LNCAP (cell line): ENCODE results near the gene NIM1K.

ENCODE experiments used
- TF ChIP-seq, protein P1 (sequence below): fragments of 450-650 bp; IDR thresholded peaks from 2 replicates; pipeline ENCODE4 v1.5.1; 2017; ENCODE audit warnings: mild to moderate bottlenecking

NIM1K gene

DNA sequence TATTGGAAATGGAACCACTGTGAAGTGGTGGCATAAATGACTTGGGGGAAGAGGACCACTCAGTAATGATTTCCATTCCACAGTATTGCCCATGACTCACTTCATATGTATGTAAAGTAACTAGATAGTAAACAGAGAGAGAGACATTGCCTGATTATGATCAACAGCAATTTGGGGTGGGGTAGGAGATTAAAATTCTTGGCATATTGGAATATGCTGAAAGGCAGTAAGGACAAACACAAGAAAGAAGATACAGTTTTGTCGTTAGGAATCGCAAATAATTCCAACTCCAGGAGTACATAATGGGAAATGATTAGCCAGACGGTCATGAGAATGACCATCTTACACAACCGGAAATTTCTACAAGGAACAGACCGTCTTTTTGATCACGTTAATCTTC lies 122.7 kb downstream of the NIM1K start:
- TF ChIP-seq, protein P1, sequence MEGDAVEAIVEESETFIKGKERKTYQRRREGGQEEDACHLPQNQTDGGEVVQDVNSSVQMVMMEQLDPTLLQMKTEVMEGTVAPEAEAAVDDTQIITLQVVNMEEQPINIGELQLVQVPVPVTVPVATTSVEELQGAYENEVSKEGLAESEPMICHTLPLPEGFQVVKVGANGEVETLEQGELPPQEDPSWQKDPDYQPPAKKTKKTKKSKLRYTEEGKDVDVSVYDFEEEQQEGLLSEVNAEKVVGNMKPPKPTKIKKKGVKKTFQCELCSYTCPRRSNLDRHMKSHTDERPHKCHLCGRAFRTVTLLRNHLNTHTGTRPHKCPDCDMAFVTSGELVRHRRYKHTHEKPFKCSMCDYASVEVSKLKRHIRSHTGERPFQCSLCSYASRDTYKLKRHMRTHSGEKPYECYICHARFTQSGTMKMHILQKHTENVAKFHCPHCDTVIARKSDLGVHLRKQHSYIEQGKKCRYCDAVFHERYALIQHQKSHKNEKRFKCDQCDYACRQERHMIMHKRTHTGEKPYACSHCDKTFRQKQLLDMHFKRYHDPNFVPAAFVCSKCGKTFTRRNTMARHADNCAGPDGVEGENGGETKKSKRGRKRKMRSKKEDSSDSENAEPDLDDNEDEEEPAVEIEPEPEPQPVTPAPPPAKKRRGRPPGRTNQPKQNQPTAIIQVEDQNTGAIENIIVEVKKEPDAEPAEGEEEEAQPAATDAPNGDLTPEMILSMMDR = no peak

DNA sequence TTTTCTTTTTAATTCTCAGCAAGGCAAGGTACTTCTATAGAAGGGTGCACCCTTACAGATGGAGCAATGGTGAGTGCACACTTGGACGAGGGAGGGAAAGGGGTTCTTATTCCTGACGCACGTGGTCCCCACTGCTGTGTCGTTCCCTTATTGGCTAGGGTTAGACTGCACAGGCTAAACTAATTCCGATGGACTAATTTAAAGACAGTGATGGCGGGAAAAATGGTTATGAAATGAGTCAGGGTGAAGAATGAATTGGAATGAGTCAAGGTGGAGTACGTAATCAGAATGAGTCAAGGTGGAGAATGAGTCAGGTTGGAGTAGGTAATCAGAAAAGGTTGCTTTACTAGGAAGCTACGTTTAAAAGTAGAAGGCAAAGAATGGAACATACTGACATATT lies 123.2 kb downstream of the NIM1K start:
- TF ChIP-seq, protein P1 = no peak

DNA sequence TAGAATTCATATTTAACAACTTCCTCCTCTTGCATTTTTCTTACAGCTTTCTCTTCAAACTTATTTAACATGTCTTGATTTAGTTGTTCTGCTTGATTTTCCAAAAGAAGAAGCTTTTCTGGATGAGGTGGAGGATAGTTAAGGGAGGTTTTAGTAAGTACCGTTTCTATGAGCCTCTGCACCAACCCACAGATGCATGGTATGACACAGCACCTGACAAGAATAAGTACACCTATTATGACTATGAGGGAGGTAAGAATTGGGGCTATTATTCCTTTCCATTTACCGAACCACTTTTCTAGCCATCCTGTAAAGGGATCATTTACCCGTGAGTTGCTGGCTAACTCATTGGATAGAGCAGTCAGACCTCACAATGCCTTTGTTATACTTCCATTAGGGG lies 123.7 kb downstream of the NIM1K start:
- TF ChIP-seq, protein P1 = no peak

DNA sequence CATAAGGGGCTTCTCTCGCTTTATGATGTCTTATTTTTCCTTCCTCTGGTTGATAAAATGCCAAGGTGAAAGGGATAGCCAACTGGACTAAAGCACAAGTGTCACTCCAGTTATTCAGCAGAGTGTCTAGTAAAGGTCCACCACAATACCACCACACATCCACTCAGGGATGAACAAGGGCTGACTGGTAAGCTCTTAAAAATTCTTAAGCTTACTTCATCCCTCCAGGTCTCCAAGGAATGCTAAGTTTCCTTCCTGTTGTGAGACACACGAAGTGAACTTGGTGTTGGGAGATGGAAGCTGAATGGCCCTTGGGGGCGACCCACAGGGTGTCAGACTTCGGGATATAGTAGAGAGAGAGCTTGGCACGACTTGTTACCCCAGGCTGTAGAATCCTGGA lies 124.4 kb downstream of the NIM1K start:
- TF ChIP-seq, protein P1 = no peak

DNA sequence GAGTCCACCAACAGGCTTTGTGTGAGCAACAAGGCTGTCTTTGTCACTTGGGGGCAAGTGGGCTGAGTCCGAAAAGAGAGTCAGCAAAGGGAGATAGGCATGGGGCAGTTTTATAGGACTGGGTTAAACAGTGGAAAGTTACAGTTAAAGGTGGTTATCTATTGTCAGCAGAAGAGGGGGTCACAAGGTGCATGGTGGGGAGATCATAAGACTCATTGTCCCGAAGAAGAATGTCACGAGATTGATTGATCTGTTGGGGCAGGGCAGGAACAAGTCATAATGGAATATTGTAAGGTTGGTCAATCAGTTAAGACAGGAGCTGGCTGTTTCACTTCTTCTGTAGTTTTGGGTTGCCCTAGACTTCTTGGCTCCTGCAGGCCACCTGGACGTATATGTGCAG lies 128.8 kb downstream of the NIM1K start:
- TF ChIP-seq, protein P1 = no peak
